Gastrocnemius medialis (tissue), 4 donors: Measurements from ENCODE around the gene FAM171A1. TPM values are rescaled to one million over a fixed set of nuclear protein-coding genes. Genes with fewer than 3 reads are reported as not detected.
"Not testable (repeated sequence)": the region's sequence is repeated elsewhere in the genome, so short reads cannot be mapped to it uniquely, and the experiment has no call there.

Source experiments
- ATAC-seq, 2 donors: fragments of 150-250 bp; one replicate each; pipeline ENCODE4 v1.9.1; 2016
- DNase-seq, 2 donors: peaks; one replicate each; pipeline ENCODE4 v3.0.0-alpha.2; 2019
- H3K27ac ChIP-seq, 4 donors: fragments of 200-600 bp; sonication (generic); 1 replicate in 1 of 4; 2 replicates in 3 of 4; pipeline ENCODE4 v1.5.1; 2016 to 2018; ENCODE audit warnings: mild to moderate bottlenecking in 2 of 4, moderate library complexity in 1 of 4
- H3K27me3 ChIP-seq, 3 donors: fragments of 200-600 bp; sonication (generic) in 2 of 3; 1 replicate in 1 of 3; 2 replicates in 2 of 3; pipeline versions ENCODE4 v1.5.1 to v1.6.0; 2016 to 2019; ENCODE audit warnings: mild to moderate bottlenecking in 1 of 3, moderate library complexity in 1 of 3
- H3K36me3 ChIP-seq, 2 donors: fragments of 200-600 bp; sonication (generic) in 1 of 2; one replicate each; pipeline ENCODE4 v1.5.1; 2017 to 2018
- H3K4me1 ChIP-seq, 2 donors: fragments of 200-600 bp; sonication (generic) in 1 of 2; one replicate each; pipeline ENCODE4 v1.5.1; 2016 to 2017; ENCODE audit warnings: mild to moderate bottlenecking in 2 of 2
- H3K4me3 ChIP-seq, 4 donors: fragments of 200-600 bp; sonication (generic) in 3 of 4; 1 replicate in 1 of 4; 2 replicates in 3 of 4; pipeline ENCODE4 v1.5.1; 2016 to 2019; ENCODE audit warnings: mild to moderate bottlenecking in 2 of 4
- H3K9me3 ChIP-seq, 3 donors: fragments of 200-600 bp; sonication (generic) in 2 of 3; 1 replicate in 1 of 3; 2 replicates in 2 of 3; pipeline ENCODE4 v1.5.1; 2016 to 2019
- CTCF ChIP-seq, 5 experiments: fragments of 450-650 bp in 3 of 5; fragments of 200-600 bp in 2 of 5; sonication (generic) in 2 of 5; IDR thresholded peaks in 4 of 5; conservative IDR thresholded peaks in 1 of 5; 1 replicate in 4 of 5; 2 replicates in 1 of 5; pipeline ENCODE4 v1.5.1; 2016 to 2019; ENCODE audit warnings: antibody characterized with exemption in 5 of 5, mild to moderate bottlenecking in 3 of 5, moderate library complexity in 3 of 5
- POLR2A ChIP-seq, 2 donors: fragments of 450-650 bp; IDR thresholded peaks; one replicate each; pipeline ENCODE4 v1.6.1; 2017; ENCODE audit warnings: antibody characterized with exemption in 2 of 2, mild to moderate bottlenecking in 2 of 2, moderate library complexity in 2 of 2
- in situ Hi-C, 4 donors: fragments of 200-750 bp; cut with MboI; loops; one replicate each; pipeline versions ENCODE4 v1.15.0 to v1.8.0; 2017; ENCODE audit warnings: low sequenced_read_pairs in 4 of 4
- intact Hi-C: fragments of 100-400 bp; cut with DNase I; formaldehyde crosslinking; loops from one replicate; pipeline ENCODE4 v1.15.1; 2023; ENCODE audit warnings: low total_unique reads
- total RNA-seq, 4 donors: library from RNA; depleted of rRNA; stranded (reverse); fragments of >200 nt; gene quantifications; one replicate each; pipeline versions ENCODE4 v1.1.0 to v1.2.3, GENCODE V29; 2016

The FAM171A1 gene
- total RNA-seq, 4 donors from 2014 or later: 2.1 to 5.6 (median 4.3) TPM

- DNase-seq (no peak), ATAC-seq (no peak)
- no peaks in the 10 kb centered on the region for H3K27me3 ChIP-seq
- no peaks in the 10 kb centered on the region for H3K36me3 ChIP-seq
- TF ChIP-seq CTCF (IDR thresholded peaks at IDR 0.05 in 4 of 5, conservative IDR thresholded peaks at IDR 0.05 in 1 of 5) (no peak), POLR2A (IDR thresholded peaks at IDR 0.05) (no peak)
- no peak overlapping the region for H3K27ac ChIP-seq
- in situ Hi-C loops: no loop called here
- no peak overlapping the region for H3K4me3 ChIP-seq
- H3K9me3 ChIP-seq: no peaks in the 10 kb centered on the region
- intact Hi-C loops: no loop called here
- no peaks in the 10 kb centered on the region for H3K4me1 ChIP-seq
These were observed 90.1 kb downstream of the FAM171A1 start for GRCh38 chr10:15280974-15281373.

- DNase-seq (no peak), ATAC-seq (no peak)
- no peaks in the 10 kb centered on the region for H3K27me3 ChIP-seq
- no peak for TF ChIP-seq CTCF (IDR thresholded peaks at IDR 0.05 in 4 of 5, conservative IDR thresholded peaks at IDR 0.05 in 1 of 5)
- no peak for TF ChIP-seq POLR2A (IDR thresholded peaks at IDR 0.05)
- H3K9me3 ChIP-seq: no peaks in the 10 kb centered on the region
- intact Hi-C loops (no loop called here), in situ Hi-C loops (no loop called here)
- H3K4me3 ChIP-seq: no peak overlapping the region
- no peaks in the 10 kb centered on the region for H3K36me3 ChIP-seq
- H3K27ac ChIP-seq: no peak overlapping the region
- no peaks in the 10 kb centered on the region for H3K4me1 ChIP-seq
These were observed 90.6 kb downstream of the FAM171A1 start for GRCh38 chr10:15280462-15280861.

GRCh38 chr10:15279236-15279635, 91.9 kb downstream of the FAM171A1 start:
- H3K27ac ChIP-seq: no peak overlapping the region
- H3K27me3 ChIP-seq: no peaks in the 10 kb centered on the region
- H3K4me1 ChIP-seq: no peaks in the 10 kb centered on the region
- H3K4me3 ChIP-seq: no peak overlapping the region
- intact Hi-C loops: no loop called here
- no peaks in the 10 kb centered on the region for H3K9me3 ChIP-seq
- no peaks in the 10 kb centered on the region for H3K36me3 ChIP-seq
- in situ Hi-C loops: no loop called here
- ATAC-seq (no peak), DNase-seq (no peak)
- TF ChIP-seq CTCF (IDR thresholded peaks at IDR 0.05 in 4 of 5, conservative IDR thresholded peaks at IDR 0.05 in 1 of 5) (no peak), POLR2A (IDR thresholded peaks at IDR 0.05) (no peak)

DNA sequence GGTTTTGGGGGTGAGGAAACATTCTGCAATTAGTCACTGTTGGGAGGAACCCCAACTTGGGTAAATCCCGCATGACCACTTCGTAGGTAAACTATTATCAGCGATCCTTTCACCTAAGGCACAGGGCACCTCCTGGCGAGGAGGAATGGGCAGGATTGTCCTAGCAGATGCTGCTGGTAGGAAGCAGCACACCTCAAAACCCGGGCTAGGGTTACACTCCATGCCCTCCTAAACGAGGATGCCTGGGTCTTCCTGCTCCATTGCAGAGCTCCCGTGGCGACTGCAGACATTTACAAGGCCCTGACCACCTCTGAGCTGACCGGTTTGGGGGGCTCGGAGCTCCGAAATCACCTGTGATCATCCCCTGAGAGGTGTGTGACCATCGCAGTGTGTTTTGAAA, 92.3 kb downstream of the FAM171A1 start:
- H3K9me3 ChIP-seq: no peaks in the 10 kb centered on the region
- ATAC-seq: no peak
- TF ChIP-seq CTCF (IDR thresholded peaks at IDR 0.05 in 4 of 5, conservative IDR thresholded peaks at IDR 0.05 in 1 of 5): no peak
- TF ChIP-seq POLR2A (IDR thresholded peaks at IDR 0.05): no peak
- no peak overlapping the region for H3K27ac ChIP-seq
- H3K27me3 ChIP-seq: no peaks in the 10 kb centered on the region
- H3K36me3 ChIP-seq: no peaks in the 10 kb centered on the region
- in situ Hi-C loops (no loop called here), intact Hi-C loops (no loop called here)
- no peaks in the 10 kb centered on the region for H3K4me1 ChIP-seq
- no peak for DNase-seq
- no peak overlapping the region for H3K4me3 ChIP-seq

GRCh38 chr10:15276039-15276438, 95.0 kb downstream of the FAM171A1 start:
- H3K27ac ChIP-seq, H3K27me3 ChIP-seq, H3K4me1 ChIP-seq, H3K4me3 ChIP-seq, H3K36me3 ChIP-seq, H3K9me3 ChIP-seq, DNase-seq, intact Hi-C loops, in situ Hi-C loops, ATAC-seq: not testable (repeated sequence)

- H3K4me1 ChIP-seq, DNase-seq, H3K36me3 ChIP-seq, H3K27me3 ChIP-seq, H3K9me3 ChIP-seq, H3K4me3 ChIP-seq, H3K27ac ChIP-seq, in situ Hi-C loops, intact Hi-C loops, ATAC-seq: not testable (repeated sequence)
These were observed 101.3 kb downstream of the FAM171A1 start for GRCh38 chr10:15269838-15270237.
